Natural killer cell (primary cell): ENCODE measurements around the gene JPT1. TPM values are rescaled to one million over a fixed set of nuclear protein-coding genes. Genes with fewer than 3 reads are reported as not detected.
A peak's percentile ranks its signal among the peaks of the same experiment; 100 is the strongest.
"Not testable (repeated sequence)": the region's sequence is repeated elsewhere in the genome, so short reads cannot be mapped to it uniquely, and the experiment has no call there.

Source experiments
- ATAC-seq, 3 donors: fragments of 150-1000 bp in 2 of 3; fragments of 200-7000 bp in 1 of 3; cut with Tn5 transposase; 1 replicate in 1 of 3; 2 replicates in 2 of 3; pipeline ENCODE4 v1.10.0; 2021; ENCODE audit warnings: mild to moderate bottlenecking in 2 of 3, moderate library complexity in 2 of 3
- DNase-seq, 2 donors: peaks; one replicate each; pipeline versions ENCODE4 v3.0.0 to v3.0.0-alpha.2; 2013 to 2021; ENCODE audit warnings: mixed read lengths in 1 of 2
- H3K27ac ChIP-seq: one replicate; pipeline ENCODE4 v1.5.1; 2013; ENCODE audit warnings: mild to moderate bottlenecking, low read length
- H3K27me3 ChIP-seq: one replicate; pipeline ENCODE4 v1.6.1; 2013; ENCODE audit warnings: low read length; ENCODE audit not compliant: control insufficient read depth, insufficient read depth
- H3K36me3 ChIP-seq: one replicate; pipeline ENCODE4 v1.6.1; 2013; ENCODE audit warnings: low read length; ENCODE audit not compliant: control insufficient read depth, insufficient read depth
- H3K4me1 ChIP-seq: one replicate; pipeline ENCODE4 v1.6.1; 2013; ENCODE audit warnings: low read length; ENCODE audit not compliant: control insufficient read depth, insufficient read depth
- H3K4me3 ChIP-seq: one replicate; pipeline ENCODE4 v1.5.1; 2013; ENCODE audit warnings: low read length
- H3K9me3 ChIP-seq: one replicate; pipeline ENCODE4 v1.6.1; 2013; ENCODE audit warnings: low read length; ENCODE audit not compliant: control insufficient read depth, insufficient read depth
- H3K27ac Mint-ChIP-seq, 2 donors: one replicate each; pipeline ENCODE4 v1.8.0; 2022; ENCODE audit warnings: mild to moderate bottlenecking in 2 of 2, mixed read lengths in 2 of 2, moderate library complexity in 1 of 2
- H3K27me3 Mint-ChIP-seq, 2 donors: one replicate each; pipeline ENCODE4 v1.8.0; 2022; ENCODE audit warnings: low read depth in 2 of 2, mixed read lengths in 2 of 2
- H3K36me3 Mint-ChIP-seq: one replicate; pipeline ENCODE4 v1.8.0; 2022; ENCODE audit warnings: mixed read lengths
- H3K4me1 Mint-ChIP-seq, 2 donors: one replicate each; pipeline ENCODE4 v1.8.0; 2022; ENCODE audit warnings: mixed read lengths in 2 of 2
- H3K4me3 Mint-ChIP-seq: one replicate; pipeline ENCODE4 v1.8.0; 2022; ENCODE audit warnings: mild to moderate bottlenecking, moderate library complexity, mixed read lengths
- H3K9me3 Mint-ChIP-seq, 2 donors: one replicate each; pipeline ENCODE4 v1.8.0; 2022; ENCODE audit warnings: mixed read lengths in 2 of 2
- WGBS: methylation state at CpG from one replicate; pipeline ENCODE4 v1.1.7; 2013; ENCODE audit warnings: missing lambda C conversion rate; ENCODE audit not compliant: insufficient coverage; 5-methylcytosine and 5-hydroxymethylcytosine counted together
- intact Hi-C: fragments of 100-400 bp; cut with micrococcal nuclease; formaldehyde crosslinking; loops from one replicate; pipeline ENCODE4 v1.14.2; 2022
- total RNA-seq, 4 donors: library from RNA; stranded (reverse); fragments of 120-200 nt in 1 of 4; gene quantifications; one replicate each; pipeline versions ENCODE4 v1.2.3 to v1.2.4, GENCODE V29; 2013 to 2022
- TF ChIP-seq, protein P1 (sequence below): fragments of 200-600 bp; IDR thresholded peaks from one replicate; pipeline ENCODE4 v1.8.0; 2022; ENCODE audit warnings: antibody characterized with exemption

Gene JPT1
- total RNA-seq, 3 donors from 2014 or later (not counting 1 experiment from before 2014, with no cell fraction given), result 45.0 to 54.8 (median 50.5) TPM

DNA sequence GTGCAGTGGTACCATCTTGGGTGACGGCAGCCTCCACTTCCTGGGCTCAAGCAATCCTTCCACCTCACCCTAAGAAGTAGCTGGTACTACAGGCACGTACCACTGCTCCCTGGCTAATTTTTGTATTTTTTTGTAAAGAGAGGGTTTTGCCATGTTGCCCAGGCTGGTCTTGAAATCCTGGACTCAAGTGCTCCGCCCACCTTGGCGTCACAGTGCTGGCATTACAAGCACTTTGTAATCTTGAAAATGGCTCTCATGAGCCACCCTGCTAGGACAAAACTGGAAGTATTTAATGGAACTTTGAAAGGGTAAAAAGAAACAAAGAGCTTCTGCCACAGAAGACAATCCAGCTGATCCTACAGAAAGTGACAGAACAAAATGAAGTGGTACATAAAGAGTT, 19.2 kb upstream of the JPT1 start:
- Histone ChIP-seq H3K36me3 (peaks cover 47% of the 10 kb centered on the region), H3K4me3 (no peak overlapping the region), H3K27ac (no peak overlapping the region), H3K4me1 (peaks cover 4% of the 10 kb centered on the region), H3K9me3 (no peaks in the 10 kb centered on the region), H3K27me3 (no peaks in the 10 kb centered on the region)
- Mint-ChIP-seq H3K27ac (peak overlapping the region in 1 of 2 donors; percentile 66), H3K27me3 (no peaks in the 10 kb centered on the region), H3K4me3 (no peak overlapping the region), H3K36me3 (peaks cover 6% of the 10 kb centered on the region), H3K4me1 (peaks cover 6 to 15% of the 10 kb centered on the region in 2 donors), H3K9me3 (no peaks in the 10 kb centered on the region)
- intact Hi-C loops, result loop anchor here (5.0 kb wide), 1 partner anchor 41 kb away; the partner anchor contains the start of gene NT5C
- TF ChIP-seq, protein P1, sequence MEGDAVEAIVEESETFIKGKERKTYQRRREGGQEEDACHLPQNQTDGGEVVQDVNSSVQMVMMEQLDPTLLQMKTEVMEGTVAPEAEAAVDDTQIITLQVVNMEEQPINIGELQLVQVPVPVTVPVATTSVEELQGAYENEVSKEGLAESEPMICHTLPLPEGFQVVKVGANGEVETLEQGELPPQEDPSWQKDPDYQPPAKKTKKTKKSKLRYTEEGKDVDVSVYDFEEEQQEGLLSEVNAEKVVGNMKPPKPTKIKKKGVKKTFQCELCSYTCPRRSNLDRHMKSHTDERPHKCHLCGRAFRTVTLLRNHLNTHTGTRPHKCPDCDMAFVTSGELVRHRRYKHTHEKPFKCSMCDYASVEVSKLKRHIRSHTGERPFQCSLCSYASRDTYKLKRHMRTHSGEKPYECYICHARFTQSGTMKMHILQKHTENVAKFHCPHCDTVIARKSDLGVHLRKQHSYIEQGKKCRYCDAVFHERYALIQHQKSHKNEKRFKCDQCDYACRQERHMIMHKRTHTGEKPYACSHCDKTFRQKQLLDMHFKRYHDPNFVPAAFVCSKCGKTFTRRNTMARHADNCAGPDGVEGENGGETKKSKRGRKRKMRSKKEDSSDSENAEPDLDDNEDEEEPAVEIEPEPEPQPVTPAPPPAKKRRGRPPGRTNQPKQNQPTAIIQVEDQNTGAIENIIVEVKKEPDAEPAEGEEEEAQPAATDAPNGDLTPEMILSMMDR, result no peak
- no peak for DNase-seq
- no peak for ATAC-seq
- WGBS, result 94% methylated on average over 4 of the region's 4 CpGs

DNA sequence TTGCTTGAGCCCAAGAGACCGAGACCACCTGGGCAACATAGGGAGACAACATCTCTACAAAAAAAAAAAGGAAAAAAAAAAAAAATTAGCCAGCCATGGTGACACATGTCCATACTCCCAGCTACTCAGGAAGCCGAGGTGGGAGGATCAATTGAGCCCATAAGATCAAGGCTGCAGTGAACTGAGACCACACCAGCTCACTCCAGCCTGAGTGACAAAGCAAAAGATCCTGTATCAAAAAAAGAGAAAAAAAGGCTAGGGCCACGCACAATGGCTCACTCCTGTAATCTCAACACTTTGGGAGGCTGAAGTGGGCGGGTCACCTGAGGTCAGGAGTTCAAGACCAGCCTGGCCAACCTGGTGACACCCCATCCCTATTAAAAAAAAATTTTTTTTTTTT, 14.7 kb upstream of the JPT1 start:
- no peaks in the 10 kb centered on the region for H3K27me3 Mint-ChIP-seq
- no peaks in the 10 kb centered on the region for H3K27me3 ChIP-seq
- intact Hi-C loops, result no loop called here
- no peak overlapping the region for H3K27ac Mint-ChIP-seq
- DNase-seq (no peak), ATAC-seq (no peak)
- 91% methylated on average over 4 of the region's 4 CpGs for WGBS
- peaks cover 31% of the 10 kb centered on the region for H3K36me3 ChIP-seq
- H3K4me3 ChIP-seq, result no peak overlapping the region
- H3K36me3 Mint-ChIP-seq, result peaks cover 6% of the 10 kb centered on the region
- no peaks in the 10 kb centered on the region for H3K9me3 Mint-ChIP-seq
- no peak overlapping the region for H3K4me3 Mint-ChIP-seq
- peaks cover 0 to 15% of the 10 kb centered on the region in 2 donors for H3K4me1 Mint-ChIP-seq
- H3K4me1 ChIP-seq, result peaks cover 4% of the 10 kb centered on the region
- H3K27ac ChIP-seq, result no peak overlapping the region
- H3K9me3 ChIP-seq, result no peaks in the 10 kb centered on the region
- TF ChIP-seq, protein P1, result no peak

DNA sequence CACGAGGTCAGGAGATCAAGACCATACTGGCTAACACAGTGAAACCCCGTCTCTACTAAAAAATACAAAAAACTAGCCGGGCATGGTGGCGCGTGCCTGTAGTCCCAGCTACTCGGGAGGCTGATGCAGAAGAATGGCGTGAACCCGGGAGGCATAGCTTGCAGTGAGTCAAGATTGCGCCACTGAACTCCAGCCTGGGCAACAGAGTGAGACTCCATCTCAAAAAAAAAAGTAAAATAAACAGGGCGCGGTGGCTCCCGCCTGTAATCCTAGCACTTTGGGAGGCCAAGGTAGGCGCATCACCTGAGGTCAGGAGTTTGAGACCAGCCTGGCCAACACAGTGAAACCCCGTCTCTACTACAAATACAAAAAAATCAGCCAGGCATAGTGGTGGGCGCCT, 10.3 kb upstream of the JPT1 start:
- H3K9me3 ChIP-seq, H3K9me3 Mint-ChIP-seq, H3K27me3 ChIP-seq, H3K27ac ChIP-seq, H3K4me1 Mint-ChIP-seq, H3K36me3 Mint-ChIP-seq, H3K4me3 ChIP-seq, H3K27me3 Mint-ChIP-seq, intact Hi-C loops, H3K4me1 ChIP-seq, DNase-seq, ATAC-seq, H3K4me3 Mint-ChIP-seq: not testable (repeated sequence)
- H3K27ac Mint-ChIP-seq, result peak overlapping the region in 1 of 2 donors; percentile 38
- peaks cover 16% of the 10 kb centered on the region for H3K36me3 ChIP-seq
- 98% methylated on average over 15 of the region's 15 CpGs for WGBS

DNA sequence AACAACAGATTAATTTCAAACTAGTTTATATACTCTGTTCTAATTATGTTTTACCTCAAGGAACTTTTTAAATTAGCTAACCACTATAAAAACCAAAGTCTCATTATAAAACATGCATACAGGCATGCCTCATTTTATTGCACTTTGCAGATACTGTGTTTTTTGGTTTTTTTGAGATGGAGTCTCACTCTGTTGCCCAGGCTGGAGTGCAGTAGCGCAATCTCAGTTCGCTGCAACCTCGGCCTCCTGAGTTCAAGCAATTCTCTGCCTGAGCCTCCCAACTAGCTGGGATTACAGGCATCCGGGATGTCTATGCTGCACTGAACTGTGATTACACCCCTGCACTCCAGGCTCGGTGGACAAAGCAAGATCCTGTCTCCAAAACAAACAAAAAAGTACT, 8.8 kb upstream of the JPT1 start:
- no peaks in the 10 kb centered on the region for H3K27me3 ChIP-seq
- Mint-ChIP-seq H3K27me3 (no peaks in the 10 kb centered on the region), H3K36me3 (no peaks in the 10 kb centered on the region), H3K4me3 (no peak overlapping the region), H3K27ac (no peak overlapping the region), H3K9me3 (no peaks in the 10 kb centered on the region), H3K4me1 (no peaks in the 10 kb centered on the region)
- H3K36me3 ChIP-seq, result peaks cover 12% of the 10 kb centered on the region
- H3K4me1 ChIP-seq, result no peaks in the 10 kb centered on the region
- WGBS, result 96% methylated on average over 5 of the region's 5 CpGs
- TF ChIP-seq, protein P1, result no peak
- intact Hi-C loops, result no loop called here
- ATAC-seq (no peak), DNase-seq (no peak)
- H3K9me3 ChIP-seq, result no peaks in the 10 kb centered on the region
- no peak overlapping the region for H3K4me3 ChIP-seq
- no peak overlapping the region for H3K27ac ChIP-seq
